Fibroblast of lung (primary cell): Measurements from ENCODE around the gene ADA. TPM values are rescaled to one million over a fixed set of nuclear protein-coding genes. Genes with fewer than 3 reads are reported as not detected.

Experiments used
- DNase-seq, 2 donors: peaks; one replicate each; pipeline versions ENCODE4 v3.0.0 to v3.0.0-alpha.2; 2010; ENCODE audit warnings: low read depth in 2 of 2
- H2AFZ ChIP-seq: 2 replicates; pipeline ENCODE4 v1.5.1; 2012; ENCODE audit warnings: low read length, control low read depth, inconsistent platforms
- H3K27ac ChIP-seq: 2 replicates; pipeline ENCODE4 v1.5.1; 2011; ENCODE audit warnings: low read length, control low read depth; ENCODE audit not compliant: insufficient read depth
- H3K27me3 ChIP-seq: 2 replicates; pipeline ENCODE4 v1.5.1; 2011; ENCODE audit warnings: mild to moderate bottlenecking, low read length; ENCODE audit not compliant: control insufficient read depth, insufficient read depth
- H3K36me3 ChIP-seq: 2 replicates; pipeline ENCODE4 v1.5.1; 2011; ENCODE audit warnings: low read length; ENCODE audit not compliant: control insufficient read depth, insufficient read depth
- H3K4me1 ChIP-seq: 2 replicates; pipeline ENCODE4 v1.5.1; 2011; ENCODE audit warnings: low read length; ENCODE audit not compliant: control insufficient read depth, insufficient read depth; ENCODE audit errors: extremely low read depth
- H3K4me2 ChIP-seq: 2 replicates; pipeline ENCODE4 v1.5.1; 2011; ENCODE audit warnings: low read length, control low read depth; ENCODE audit not compliant: insufficient read depth; ENCODE audit errors: extremely low read depth
- H3K4me3 ChIP-seq, 4 experiments: fragments of 200-600 bp in 1 of 4; sonication (generic) in 1 of 4; replicated peaks in 1 of 4; 2 replicates each; pipeline ENCODE4 v1.5.1; 2011 to 2016; ENCODE audit warnings: low read length in 4 of 4, low read depth in 3 of 4, mild to moderate bottlenecking in 3 of 4, control low read depth in 2 of 4, inconsistent platforms in 1 of 4, mixed read lengths in 1 of 4; ENCODE audit not compliant: insufficient read depth in 1 of 4; ENCODE audit errors: control extremely low read depth in 1 of 4
- H3K79me2 ChIP-seq: 2 replicates; pipeline ENCODE4 v1.5.1; 2012; ENCODE audit warnings: mild to moderate bottlenecking, low read length, inconsistent platforms; ENCODE audit not compliant: control insufficient read depth, insufficient read depth
- H3K9ac ChIP-seq: 2 replicates; pipeline ENCODE4 v1.5.1; 2011; ENCODE audit warnings: mild to moderate bottlenecking, low read length, control low read depth; ENCODE audit not compliant: insufficient read depth
- H3K9me3 ChIP-seq: 2 replicates; pipeline ENCODE4 v1.5.1; 2012; ENCODE audit warnings: low read depth, low read length; ENCODE audit not compliant: control insufficient read depth, insufficient read depth
- H4K20me1 ChIP-seq: 2 replicates; pipeline ENCODE4 v1.5.1; 2011; ENCODE audit warnings: low read length; ENCODE audit not compliant: control insufficient read depth, insufficient read depth; ENCODE audit errors: extremely low read depth
- CTCF ChIP-seq, 2 donors: IDR thresholded peaks in 1 of 2; conservative IDR thresholded peaks in 1 of 2; 1 replicate in 1 of 2; 2 replicates in 1 of 2; pipeline ENCODE4 v1.5.1; 2011 to 2012; ENCODE audit warnings: low read length in 2 of 2, control low read depth in 1 of 2, inconsistent platforms in 1 of 2, low read depth in 1 of 2, mild to moderate bottlenecking in 1 of 2
- EZH2 ChIP-seq: IDR thresholded peaks from 2 replicates; pipeline ENCODE4 v1.5.1; 2012; ENCODE audit warnings: low read length, control low read depth, mild to moderate bottlenecking; ENCODE audit errors: missing control alignments
- polyA plus RNA-seq, 2 donors: library from polyadenylated mRNA; depleted of rRNA in 1 of 2; stranded (reverse) in 1 of 2; unstranded in 1 of 2; fragments of >200 nt; gene quantifications; 2 replicates each; pipeline ENCODE4 v1.2.1, GENCODE V29; 2011 to 2012; ENCODE audit warnings: missing spikeins in 1 of 2
- total RNA-seq: library from RNA; depleted of rRNA; stranded (reverse); fragments of >200 nt; gene quantifications from 2 replicates; pipeline ENCODE4 v1.2.1, GENCODE V29; 2014

ADA gene
- total and polyA plus RNA-seq, 2 donors (not counting 1 experiment from before 2014, with no cell fraction given): 5.4 to 21.9 TPM

- peak in 1 of 2 donors; percentile 30 for DNase-seq
- H3K9me3 ChIP-seq: no peaks in the 10 kb centered on the region
- no peak overlapping the region for H2AFZ ChIP-seq
- peaks cover 46% of the 10 kb centered on the region for H3K79me2 ChIP-seq
- H3K4me2 ChIP-seq: peak overlapping the region; percentile 80
- no peak for TF ChIP-seq CTCF (conservative IDR thresholded peaks at IDR 0.05 in 1 of 2, IDR thresholded peaks at IDR 0.05 in 1 of 2; ENCODE audit: low read depth in 1 of 2, low read length in 2 of 2)
- no peak for TF ChIP-seq EZH2
- H3K4me1 ChIP-seq: peaks cover 28% of the 10 kb centered on the region
- H3K36me3 ChIP-seq: no peaks in the 10 kb centered on the region
- peak overlapping the region; percentile 51 to 82 (median 71) for H3K4me3 ChIP-seq
- peak overlapping the region; percentile 84 for H3K27ac ChIP-seq
- H4K20me1 ChIP-seq: no peaks in the 10 kb centered on the region
- no peaks in the 10 kb centered on the region for H3K27me3 ChIP-seq
- H3K9ac ChIP-seq: peak overlapping the region; percentile 55
These were observed 68.3 kb downstream of the ADA start for GRCh38 chr20:44583157-44583556.

- TF ChIP-seq CTCF (conservative IDR thresholded peaks at IDR 0.05 in 1 of 2, IDR thresholded peaks at IDR 0.05 in 1 of 2; ENCODE audit: low read depth in 1 of 2, low read length in 2 of 2): no peak
- no peak for TF ChIP-seq EZH2
- Histone ChIP-seq H3K4me3 (peak within 1 kb of the TSS; percentile 51 to 82 (median 71)), H4K20me1 (no peaks in the 10 kb centered on the region), H3K27ac (peak within 1 kb of the TSS; percentile 84), H3K4me1 (peaks cover 28% of the 10 kb centered on the region), H3K79me2 (peaks cover 39% of the 10 kb centered on the region), H3K9ac (peak within 1 kb of the TSS; percentile 70), H3K9me3 (no peaks in the 10 kb centered on the region), H3K4me2 (peak within 1 kb of the TSS; percentile 80), H3K36me3 (no peaks in the 10 kb centered on the region), H2AFZ (no peak within 1 kb of the TSS), H3K27me3 (no peaks in the 10 kb centered on the region)
- DNase-seq: peak; percentile 88 to 89
These were observed 69.0 kb downstream of the ADA start, which contains the start of gene PKIG for GRCh38 chr20:44582311-44583025. Gene PKIG (plus strand): TSS chr20:44582579. CDS start chr20:44614557, 31,978 bp downstream.

GRCh38 chr20:44581515-44581914, 70.0 kb downstream of the ADA start:
- no peak overlapping the region for H3K9ac ChIP-seq
- no peaks in the 10 kb centered on the region for H4K20me1 ChIP-seq
- no peaks in the 10 kb centered on the region for H3K9me3 ChIP-seq
- no peaks in the 10 kb centered on the region for H3K27me3 ChIP-seq
- peaks cover 23% of the 10 kb centered on the region for H3K4me1 ChIP-seq
- H3K4me2 ChIP-seq: peak overlapping the region; percentile 11
- no peak for TF ChIP-seq EZH2
- peak in 1 of 2 donors; percentile 2 for TF ChIP-seq CTCF (conservative IDR thresholded peaks at IDR 0.05 in 1 of 2, IDR thresholded peaks at IDR 0.05 in 1 of 2; ENCODE audit: low read depth in 1 of 2, low read length in 2 of 2)
- H3K79me2 ChIP-seq: peaks cover 35% of the 10 kb centered on the region
- no peak for DNase-seq
- no peak overlapping the region for H2AFZ ChIP-seq
- peak overlapping the region; percentile 84 for H3K27ac ChIP-seq
- H3K4me3 ChIP-seq: no peak overlapping the region
- no peaks in the 10 kb centered on the region for H3K36me3 ChIP-seq
